ENCODE measurements around the gene TUBA4A.
A peak's percentile ranks its signal among the peaks of the same experiment; 100 is the strongest.
"Not testable (repeated sequence)": the region's sequence is repeated elsewhere in the genome, so short reads cannot be mapped to it uniquely, and the experiment has no call there.

Gene TUBA4A

DNA sequence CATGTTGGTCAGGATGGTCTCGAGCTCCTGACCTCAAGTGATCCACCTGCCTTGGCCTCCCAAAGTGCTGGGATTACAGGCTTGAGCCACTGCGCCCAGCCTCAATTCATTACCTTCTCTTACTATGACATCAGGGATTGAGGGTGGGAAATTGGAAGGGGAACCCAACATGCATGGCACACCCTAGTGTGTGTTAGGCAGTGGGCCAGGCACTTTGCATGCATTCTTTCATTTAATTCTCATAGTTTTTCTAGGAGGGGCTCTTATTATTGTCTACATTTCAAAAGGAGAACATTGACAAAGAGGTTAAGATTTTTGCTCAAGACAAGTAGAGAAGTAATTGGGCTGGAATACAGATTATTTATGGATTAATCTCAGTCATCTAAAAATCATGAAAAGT, 14.6 kb upstream of the TUBA4A start:
- DNase-seq (ENCODE audit: low read depth in 3 of 3) = no peak

DNA sequence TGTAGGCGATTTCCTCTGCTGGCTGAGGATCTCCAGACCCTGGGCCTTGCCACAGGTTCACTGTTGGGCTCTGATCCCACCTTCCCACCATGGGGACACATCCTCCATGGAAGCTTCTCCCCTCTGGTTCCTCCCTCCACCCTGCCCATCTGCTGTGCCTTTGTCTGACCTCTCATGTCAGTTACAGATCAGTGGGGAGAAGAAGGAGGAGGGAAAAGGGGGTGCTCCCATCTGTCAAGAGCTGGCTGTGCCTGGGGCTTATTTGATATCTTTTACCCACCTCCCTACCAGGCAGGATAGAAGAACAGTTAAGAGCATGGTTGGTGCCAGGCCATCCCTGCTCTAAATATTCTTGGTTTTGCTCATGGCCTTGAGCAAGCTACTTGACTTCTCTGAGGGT, 13.2 kb upstream of the TUBA4A start:
- DNase-seq (ENCODE audit: low read depth in 3 of 3) = no peak

DNA sequence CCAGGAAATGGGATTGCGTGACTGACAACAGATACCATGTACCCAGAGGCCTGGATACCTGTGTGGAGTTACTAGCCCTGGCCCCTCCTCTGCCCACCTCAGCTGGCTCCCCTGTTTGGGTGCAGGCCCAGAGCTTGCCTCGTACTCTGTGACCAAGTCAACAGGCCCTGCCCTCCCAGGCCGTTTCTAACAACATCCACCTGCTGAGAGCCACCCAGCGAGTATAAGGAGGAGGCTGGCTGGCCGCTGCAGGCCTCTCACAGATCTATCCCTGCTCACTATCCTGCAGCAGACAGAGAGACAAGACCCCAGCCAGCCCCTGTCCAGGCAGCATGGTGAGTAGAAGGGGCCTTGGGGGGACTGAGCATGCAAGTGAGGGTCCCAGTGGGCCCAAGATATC, 12.5 kb upstream of the TUBA4A start:
- no peak for DNase-seq (ENCODE audit: low read depth in 3 of 3)

DNA sequence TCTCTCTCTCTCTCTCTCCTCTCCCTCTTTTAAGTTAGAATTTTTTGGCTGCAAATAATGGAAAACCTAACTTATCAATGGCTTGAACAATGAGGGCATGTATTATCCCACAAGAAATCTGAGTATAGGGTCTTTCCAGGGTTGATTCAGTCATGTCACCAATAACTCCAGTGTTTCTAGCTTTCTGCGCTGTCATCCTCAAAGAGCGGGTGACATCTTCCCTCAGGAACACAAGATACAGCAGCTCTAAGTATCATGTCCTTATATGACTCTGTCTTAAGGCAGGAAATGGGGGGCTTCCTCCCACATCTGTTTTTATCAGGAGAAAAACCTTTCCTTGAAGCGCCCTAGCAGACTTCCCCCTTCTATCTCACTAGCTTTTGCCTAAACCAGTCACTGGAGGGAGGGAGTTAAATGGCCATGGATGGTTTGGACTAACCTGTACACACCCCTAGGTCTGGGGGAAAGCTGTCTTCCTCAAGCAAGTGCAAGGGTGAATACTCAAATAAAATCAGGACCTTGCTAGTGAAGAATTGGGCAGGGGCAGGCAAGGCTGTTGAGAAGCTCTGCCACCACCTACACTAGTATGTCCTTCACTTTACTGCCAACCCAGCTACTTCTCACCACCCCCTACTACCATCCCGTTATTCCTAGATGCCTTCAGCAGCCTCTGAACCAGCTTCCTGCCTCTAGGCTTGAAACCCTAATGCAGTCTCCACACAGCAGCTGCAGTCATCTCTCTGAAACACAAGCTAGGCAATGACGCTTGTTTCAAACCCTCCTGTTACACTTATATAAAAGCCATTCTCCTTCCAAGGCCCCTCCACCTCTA, 7.5 kb upstream of the TUBA4A start:
- DNase-seq (ENCODE audit: low read depth in 3 of 3) = no peak

DNA sequence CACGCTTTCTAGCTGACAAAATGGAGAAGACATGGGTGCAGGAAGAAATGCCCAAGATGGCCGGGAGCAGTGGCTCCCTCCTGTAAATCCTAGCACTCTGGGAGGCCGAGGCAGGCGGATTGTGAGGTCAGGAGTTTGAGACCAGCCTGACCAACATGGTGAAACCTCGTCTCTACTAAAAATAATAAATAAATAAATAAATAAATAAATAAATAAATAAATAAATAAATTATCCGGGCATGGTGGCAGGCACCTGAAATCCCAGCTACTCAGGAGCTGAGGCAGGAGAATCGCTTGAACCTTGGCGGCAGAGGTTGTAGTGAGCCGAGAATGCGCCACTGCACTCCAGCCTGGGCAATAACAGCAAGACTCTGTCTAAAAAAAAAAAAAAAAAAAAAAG, 5.2 kb upstream of the TUBA4A start:
- DNase-seq (ENCODE audit: low read depth in 3 of 3) = not testable (repeated sequence)

DNA sequence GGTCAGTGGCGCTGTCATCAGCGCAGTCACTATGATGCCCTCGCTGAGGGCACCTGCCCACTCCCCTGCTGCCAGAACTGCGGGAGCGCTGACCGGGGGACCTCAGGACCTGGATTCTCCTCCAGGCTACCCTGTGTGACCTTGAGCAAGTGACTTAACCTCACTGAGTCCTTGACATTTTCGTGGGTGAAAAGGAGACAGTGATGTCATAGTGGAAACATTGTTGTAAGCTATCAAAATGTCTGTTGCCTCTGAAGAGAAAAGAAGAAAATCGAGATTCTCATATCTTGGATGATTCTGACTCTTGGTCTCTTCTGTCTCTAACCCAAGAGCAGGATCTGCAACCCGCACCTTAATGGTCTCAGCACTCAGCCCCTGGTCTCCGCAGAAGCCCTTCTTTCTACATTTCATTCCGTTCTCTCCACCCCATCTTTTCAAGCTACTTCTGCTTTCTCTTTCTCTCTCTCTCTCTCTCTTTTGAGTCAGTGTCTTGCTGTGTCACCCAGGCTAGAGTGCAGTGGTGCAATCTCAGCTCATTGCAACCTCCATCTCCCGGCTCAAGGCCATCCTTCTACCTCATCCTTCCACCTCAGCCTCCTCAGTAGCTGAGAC, 978 bp upstream of the TUBA4A start:
- peak in 1 of 3 experiments; percentile 25 for DNase-seq (ENCODE audit: low read depth in 3 of 3)

DNA sequence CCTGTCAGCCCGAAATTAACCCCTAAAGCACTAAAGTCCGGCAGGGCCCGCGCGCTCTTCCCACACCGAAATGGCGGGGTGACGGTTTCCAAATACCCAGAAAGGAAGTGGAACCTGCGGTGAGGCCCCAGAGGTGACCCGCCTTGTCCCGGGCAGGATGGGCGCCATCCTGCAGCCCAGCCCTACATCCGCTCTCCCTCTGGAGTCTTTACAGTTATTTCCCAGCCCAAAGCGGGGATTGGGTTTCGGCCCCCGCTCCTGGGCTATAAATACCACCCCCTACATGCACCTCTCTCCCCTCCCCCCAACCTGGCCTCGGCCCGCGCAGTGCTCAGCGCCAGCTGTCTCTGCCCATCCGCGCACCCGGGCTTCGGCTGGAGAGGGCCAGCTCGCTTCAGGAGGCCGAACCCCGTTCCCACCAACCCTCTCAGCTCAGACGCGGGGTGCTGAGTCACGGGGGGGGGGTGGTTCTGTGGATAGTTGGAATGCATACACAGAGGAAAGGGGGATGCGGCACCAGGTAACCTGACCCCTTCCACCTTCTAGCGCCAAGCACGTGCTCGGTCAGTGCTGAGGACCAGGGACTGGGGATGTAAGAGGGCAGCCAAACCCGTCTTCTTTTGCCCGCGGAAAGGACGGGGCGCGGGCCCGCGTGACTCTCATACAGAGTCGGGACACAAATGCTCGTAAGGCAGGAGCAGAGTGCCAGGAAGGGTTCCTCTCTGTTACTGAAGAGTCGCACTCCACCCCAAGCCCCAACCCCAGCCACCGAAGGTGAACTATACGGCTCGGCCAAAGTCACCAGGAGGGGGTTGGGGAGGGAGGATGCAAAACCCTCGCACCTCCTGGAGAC, 592 bp downstream of the TUBA4A start, which contains the start of gene TUBA4B:
Gene TUBA4B (plus strand): TSS at position 344 of the 853 bp plus-strand sequence. CDS start 165 bp downstream, at position 509.
- DNase-seq (ENCODE audit: low read depth in 3 of 3) = peak in 1 of 3 experiments; percentile 26

DNA sequence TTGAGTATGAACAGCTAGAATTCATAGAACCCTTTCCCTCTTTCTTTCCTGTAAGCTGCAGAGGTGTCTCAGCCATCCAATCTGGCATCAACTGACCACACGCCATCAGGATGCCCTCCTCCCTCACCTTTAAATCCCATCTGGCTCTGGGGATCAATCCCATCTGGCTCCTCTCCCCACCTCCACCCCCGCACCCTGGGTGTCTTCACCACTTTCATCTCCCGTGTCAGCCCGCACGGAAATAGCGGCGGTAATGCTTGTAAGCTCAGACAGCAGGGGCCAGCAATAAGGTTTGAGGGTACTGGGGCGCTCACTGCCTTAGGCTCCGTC, 1.2 kb downstream of the TUBA4A start:
- peak in 1 of 3 experiments; percentile 32 for DNase-seq (ENCODE audit: low read depth in 3 of 3)

DNA sequence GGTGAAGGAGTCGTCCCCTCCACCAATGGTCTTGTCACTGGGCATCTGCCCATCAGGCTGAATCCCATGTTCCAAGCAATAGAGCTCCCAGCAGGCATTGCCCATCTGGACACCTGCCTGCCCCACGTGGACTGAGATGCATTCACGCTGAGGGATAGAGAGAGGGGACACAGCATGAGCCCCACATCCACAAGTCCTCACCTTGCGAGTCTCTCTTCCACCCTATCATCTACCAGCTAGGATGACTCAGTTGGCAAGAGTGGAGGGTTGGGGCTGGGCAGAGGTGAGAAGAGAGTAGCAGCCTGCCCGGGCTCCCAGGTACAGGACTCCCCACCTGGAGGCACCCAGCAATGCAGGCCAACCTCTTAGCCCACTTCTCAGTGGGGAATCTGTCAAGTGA, 1.6 kb downstream of the TUBA4A start:
- DNase-seq (ENCODE audit: low read depth in 3 of 3) = peak in 1 of 3 experiments; percentile 10

DNA sequence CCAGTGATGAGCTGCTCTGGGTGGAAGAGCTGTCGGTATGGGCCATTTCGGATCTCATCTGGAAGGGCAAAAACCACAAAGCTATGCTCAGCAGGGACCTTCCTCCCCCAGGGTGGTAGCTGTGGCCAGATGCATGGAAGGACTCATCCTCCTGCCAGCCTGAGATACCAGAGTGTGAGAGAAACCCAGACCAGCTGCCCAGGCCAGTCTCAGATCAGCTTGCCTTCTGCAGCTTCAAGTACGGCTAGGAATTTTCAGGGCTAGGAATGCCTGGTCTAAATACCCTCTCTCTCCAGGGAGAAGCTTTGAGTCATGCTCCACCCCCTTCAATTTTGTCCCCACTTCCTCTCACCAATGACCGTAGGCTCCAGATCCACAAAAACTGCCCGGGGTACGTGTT, 2.1 kb downstream of the TUBA4A start:
- no peak for DNase-seq (ENCODE audit: low read depth in 3 of 3)

DNA sequence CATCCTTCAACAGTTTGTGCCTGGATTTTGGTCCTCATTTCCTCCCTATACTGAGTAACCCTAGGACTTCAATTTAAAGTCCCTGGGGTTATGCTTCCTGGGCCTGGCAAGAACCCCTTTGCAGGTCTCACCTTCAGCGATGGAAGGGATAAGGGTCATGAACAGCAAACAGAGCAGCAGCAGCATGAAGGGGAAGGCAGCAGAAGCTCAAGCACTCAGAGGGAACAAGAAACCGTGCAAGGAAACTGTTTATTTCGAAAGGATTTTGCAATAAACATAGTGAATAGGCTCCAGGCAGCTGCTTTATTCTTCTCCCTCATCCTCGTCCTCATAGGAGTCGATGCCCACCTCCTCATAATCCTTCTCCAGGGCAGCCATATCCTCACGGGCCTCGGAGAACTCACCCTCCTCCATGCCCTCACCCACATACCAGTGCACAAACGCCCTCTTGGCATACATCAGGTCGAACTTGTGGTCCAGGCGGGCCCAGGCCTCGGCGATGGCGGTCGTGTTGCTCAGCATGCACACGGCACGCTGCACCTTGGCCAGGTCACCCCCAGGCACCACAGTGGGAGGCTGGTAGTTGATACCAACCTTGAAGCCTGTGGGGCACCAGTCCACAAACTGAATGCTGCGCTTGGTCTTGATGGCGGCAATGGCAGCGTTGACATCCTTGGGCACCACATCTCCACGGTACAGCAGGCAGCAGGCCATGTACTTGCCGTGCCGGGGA, 3.5 kb downstream of the TUBA4A start:
- DNase-seq (ENCODE audit: low read depth in 3 of 3) = no peak

DNA sequence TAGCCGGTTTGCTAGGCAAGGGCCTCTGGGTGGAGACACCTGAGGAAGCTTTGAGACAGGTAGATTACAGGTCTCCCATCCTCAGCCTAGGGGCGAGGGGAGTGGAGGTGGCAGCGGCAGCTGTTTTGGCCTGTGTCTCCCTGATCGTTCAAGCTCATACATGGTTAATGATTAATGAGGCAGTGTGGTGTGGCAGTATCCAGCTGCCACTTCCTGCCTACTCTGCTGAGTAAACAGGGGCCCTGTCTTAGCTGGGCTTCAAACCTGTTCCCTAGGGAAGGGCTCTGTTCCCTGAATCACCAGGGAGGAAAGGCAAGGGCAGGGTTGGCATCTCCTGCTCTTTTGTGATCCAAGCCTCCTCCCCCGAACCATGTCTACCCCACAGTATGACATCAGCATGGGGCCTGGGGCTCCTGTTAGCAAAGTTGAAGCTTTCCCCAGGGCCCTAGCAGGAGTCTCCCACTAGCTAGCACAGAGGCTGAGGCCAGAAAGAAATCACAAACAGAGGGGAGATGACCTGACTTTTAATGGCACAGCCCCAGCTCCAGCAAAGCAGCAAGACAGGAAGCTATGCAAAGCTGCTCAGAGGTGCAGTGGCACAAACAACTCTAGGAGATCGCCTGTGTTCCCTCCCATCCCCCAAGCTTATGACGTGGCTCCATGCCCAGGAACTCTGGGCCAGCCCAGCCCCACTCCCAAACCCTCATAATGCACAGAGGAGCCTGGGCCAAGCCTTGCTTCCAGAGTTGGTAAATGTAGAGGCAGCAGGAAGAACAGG, 4.3 kb downstream of the TUBA4A start:
- DNase-seq (ENCODE audit: low read depth in 3 of 3) = no peak

DNA sequence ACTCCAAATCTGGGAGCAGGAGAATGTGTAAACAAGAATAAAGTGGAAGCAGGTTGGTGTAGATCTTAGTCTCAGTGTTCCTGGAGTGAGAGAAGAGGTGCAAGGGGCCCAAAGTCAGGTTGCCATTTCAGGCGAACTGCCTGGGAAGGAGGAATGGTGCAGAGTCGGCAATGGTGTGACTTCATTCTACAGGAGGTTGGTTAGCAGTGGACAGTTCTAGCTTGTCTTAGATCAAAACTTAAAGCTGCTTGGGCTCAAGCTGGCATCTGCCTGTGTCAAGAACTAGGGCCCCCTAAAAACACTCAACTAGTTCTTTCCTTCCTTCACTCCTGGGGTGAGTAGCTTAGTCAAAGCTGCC, 4.9 kb downstream of the TUBA4A start:
- DNase-seq (ENCODE audit: low read depth in 3 of 3) = no peak

DNA sequence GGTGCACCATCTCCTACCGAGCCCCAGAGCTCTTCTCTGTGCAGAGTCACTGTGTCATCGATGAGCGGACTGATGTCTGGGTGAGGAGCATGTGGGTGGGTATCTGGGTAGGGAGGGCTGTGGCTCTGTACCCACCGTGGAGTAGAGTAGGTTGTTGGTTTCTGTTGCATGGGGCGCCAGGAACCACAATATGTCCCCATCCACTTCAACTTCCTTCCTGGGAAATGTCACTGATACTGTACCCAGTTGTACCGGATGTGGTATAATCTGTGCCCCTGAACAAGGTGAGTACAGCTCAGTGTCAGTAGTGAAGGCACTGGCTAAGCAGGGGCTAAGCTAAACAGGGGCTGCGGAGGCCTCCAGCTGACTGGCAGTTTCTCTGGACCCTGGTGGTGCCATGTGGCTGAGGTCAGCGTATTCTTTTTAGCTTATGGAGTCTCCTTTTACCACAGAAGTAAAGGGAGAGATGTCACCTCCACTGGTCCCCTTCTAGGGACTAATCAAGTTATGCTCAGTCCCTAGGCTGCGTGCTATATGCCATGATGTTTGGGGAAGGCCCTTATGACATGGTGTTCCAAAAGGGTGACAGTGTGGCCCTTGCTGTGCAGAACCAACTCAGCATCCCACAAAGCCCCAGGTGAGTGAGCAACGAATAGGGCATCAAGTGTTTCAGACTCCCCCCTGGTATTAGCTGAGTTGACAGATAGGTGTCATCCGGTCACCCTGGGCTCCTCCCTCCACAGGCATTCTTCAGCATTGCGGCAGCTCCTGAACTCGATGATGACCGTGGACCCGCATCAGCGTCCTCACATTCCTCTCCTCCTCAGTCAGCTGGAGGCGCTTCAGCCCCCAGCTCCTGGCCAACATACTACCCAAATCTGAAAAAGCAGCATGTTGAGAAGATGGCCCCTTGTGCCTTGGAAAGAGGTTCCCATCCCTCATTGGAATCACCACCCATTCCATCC, 5.8 kb downstream of the TUBA4A start:
- DNase-seq (ENCODE audit: low read depth in 3 of 3) = no peak

DNA sequence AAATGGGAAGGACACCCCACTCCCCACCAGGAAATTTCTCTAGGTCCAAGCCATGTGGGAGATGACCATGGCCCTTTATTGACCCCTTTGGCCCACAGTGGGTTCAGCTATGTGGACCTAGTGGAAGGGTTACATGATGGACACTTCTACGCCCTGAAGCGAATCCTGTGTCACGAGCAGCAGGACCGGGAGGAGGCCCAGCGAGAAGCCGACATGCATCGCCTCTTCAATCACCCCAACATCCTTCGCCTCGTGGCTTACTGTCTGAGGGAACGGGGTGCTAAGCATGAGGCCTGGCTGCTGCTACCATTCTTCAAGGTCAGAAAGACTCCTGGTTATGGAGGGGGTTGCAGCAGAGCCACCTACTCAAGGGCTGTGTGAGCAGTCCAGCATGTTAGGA, 7.2 kb downstream of the TUBA4A start:
- no peak for DNase-seq (ENCODE audit: low read depth in 3 of 3)

DNA sequence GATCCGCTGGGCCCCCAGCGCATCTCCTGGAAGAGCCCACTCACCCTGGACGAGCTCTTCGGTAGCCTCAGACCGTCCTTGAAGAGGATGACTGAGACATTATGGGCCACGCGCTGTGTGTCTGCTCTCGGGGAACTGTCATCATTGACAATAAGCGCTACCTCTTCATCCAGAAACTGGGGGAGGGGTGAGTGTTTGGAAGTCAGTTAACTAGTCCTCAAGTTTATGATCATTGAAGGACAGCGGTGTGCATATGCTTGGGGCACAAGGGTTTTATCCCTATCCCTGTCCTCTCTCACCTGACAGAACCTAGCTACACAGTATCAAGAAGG, 7.9 kb downstream of the TUBA4A start:
- no peak for DNase-seq (ENCODE audit: low read depth in 3 of 3)

DNA sequence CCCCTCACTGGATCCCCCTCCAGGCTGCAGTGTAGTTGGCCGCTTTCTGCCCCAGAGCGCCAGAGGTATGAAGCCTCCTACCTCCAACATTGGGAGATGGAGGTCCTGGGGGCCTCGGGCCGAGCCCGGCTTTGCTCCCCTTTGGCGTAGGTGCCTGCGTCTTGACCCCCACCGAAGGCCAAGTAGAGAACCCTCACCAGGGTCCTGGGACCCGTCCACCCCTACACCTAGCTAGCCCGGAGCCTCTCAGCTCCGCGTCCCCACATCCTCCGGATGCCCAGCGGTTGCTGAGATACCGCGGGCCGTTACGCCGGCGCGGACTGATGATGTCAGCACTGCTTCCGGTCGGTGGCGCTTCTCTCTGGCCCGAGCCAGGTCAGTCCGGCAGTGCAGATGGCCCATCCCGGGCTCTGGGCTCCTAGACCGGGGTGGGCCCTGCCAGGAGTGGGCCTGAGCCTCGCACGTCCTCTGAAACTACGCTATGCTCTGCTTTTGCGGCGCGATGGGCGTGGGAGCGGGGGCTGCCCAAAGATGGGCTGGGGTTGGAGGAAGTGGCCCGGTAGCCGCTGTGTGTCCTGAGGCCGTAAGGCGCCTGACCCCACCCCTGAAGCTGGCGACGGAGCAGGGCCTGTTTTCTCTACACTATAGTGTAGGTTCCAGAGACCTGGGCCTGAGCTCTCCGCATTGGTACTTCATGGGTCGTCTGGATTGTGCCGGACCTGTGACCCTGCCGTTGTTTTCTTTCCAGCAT, 8.4 kb downstream of the TUBA4A start, which contains the start of the genes GLB1L and STK16:
Gene GLB1L (minus strand): TSS at position 297 of the 751 bp plus-strand sequence. CDS start 1,871 bp downstream, outside the sequence.
Gene STK16 (plus strand): TSS at position 332 of the 751 bp plus-strand sequence. CDS start 521 bp downstream, outside the sequence.
- DNase-seq (ENCODE audit: low read depth in 3 of 3) = peak; percentile 75 to 88 (median 76)

DNA sequence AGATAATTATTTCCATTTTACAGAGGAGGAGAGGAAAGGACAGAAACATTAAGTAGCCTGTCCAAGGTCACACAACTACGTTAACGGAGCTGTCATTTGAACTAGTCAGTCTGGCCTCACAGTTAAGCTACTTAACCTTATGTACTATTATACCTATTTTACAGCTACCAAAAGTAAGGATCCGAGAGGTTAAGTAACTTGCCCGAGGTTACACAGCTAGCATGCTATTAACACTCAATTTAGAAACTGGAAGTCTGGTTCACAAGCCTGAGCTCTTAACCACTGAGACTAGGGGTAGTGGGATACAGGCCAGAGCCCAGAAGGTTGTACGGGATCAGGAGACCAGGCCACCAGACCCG, 8.9 kb downstream of the TUBA4A start:
- DNase-seq (ENCODE audit: low read depth in 3 of 3) = no peak

DNA sequence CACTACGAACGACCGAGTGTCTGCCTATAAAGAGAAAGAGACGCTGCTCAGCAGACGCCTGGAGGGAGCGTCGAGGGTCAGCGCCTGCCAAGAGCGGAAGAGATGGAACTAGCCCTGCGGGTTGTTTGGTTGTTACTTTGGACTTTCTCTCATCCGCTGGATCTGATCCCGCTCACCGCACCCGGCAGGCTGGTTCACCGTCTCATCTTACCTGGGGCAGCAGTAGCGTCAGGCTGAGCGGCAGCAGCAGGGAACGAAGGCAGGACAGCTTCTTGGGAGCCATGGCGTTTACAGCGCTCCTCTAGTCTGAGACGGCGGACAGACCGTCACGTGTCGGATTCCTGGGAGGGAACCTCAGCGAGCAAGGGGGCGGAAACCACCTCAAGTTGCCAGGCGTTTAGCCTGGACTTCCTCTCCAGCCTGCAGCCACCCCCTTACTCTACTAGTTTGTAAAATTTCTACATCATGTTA, 10.4 kb downstream of the TUBA4A start:
- no peak for DNase-seq (ENCODE audit: low read depth in 3 of 3)

Data from stimulated activated CD4-positive, alpha-beta T cell treated with anti-CD3 and anti-CD28 coated beads, TNF-alpha, amount 100 ng/mL, for 4 hours (primary cell).